OCI-LY7 (cell line): Measurements from ENCODE around the gene PRSS3. TPM values are rescaled to one million over a fixed set of nuclear protein-coding genes. Genes with fewer than 3 reads are reported as not detected.
"Not testable (repeated sequence)": the region's sequence is repeated elsewhere in the genome, so short reads cannot be mapped to it uniquely, and the experiment has no call there.

ENCODE experiments used
- BruUV-seq: library from RNA; stranded (reverse); fragments of 400-500 nt; replicated peaks from 2 replicates; lab custom pipeline; 2021; lab: Mats Ljungman, UMichigan
- CTCF ChIA-PET: fragments of 300-600 bp; sonication (Branson Sonifier 250); formaldehyde crosslinking; loops from one replicate; lab custom pipeline; 2022; ENCODE audit warnings: antibody characterized with exemption; ENCODE audit not compliant: unreplicated experiment; lab: Charles Lee
- POLR2A ChIA-PET: fragments of 300-600 bp; sonication (Branson Sonifier 250); formaldehyde crosslinking; loops from one replicate; lab custom pipeline; 2022; ENCODE audit warnings: antibody characterized with exemption; lab: Charles Lee
- DNase-seq: peaks from one replicate; pipeline ENCODE4 v3.0.0-alpha.2; 2015; ENCODE audit warnings: low spot score
- H2AFZ ChIP-seq: fragments of 200-600 bp; sonication (generic), shearing (Covaris generic); 2 replicates; pipeline ENCODE4 v1.6.1; 2014; ENCODE audit warnings: mild to moderate bottlenecking, antibody characterized with exemption, low read length, moderate library complexity
- H3K27ac ChIP-seq: fragments of 200-600 bp; sonication (generic); 2 replicates; pipeline ENCODE4 v1.5.1; 2014; ENCODE audit warnings: mixed run types, low read depth, mild to moderate bottlenecking, moderate library complexity, low read length, inconsistent platforms; ENCODE audit not compliant: poor library complexity, severe bottlenecking
- H3K36me3 ChIP-seq: fragments of 200-600 bp; sonication (generic); 2 replicates; pipeline ENCODE4 v1.6.1; 2014; ENCODE audit warnings: mild to moderate bottlenecking, antibody characterized with exemption, low read length, moderate library complexity, mixed read lengths; ENCODE audit not compliant: insufficient read depth
- H3K4me1 ChIP-seq: fragments of 200-600 bp; sonication (generic); 2 replicates; pipeline ENCODE4 v1.5.1; 2014; ENCODE audit warnings: mild to moderate bottlenecking, low read length; ENCODE audit not compliant: insufficient read depth, poor library complexity, severe bottlenecking
- H3K4me2 ChIP-seq: fragments of 200-600 bp; sonication (generic); 2 replicates; pipeline ENCODE4 v1.6.1; 2014; ENCODE audit warnings: mild to moderate bottlenecking, low read length
- H3K4me3 ChIP-seq: fragments of 200-600 bp; sonication (generic); 2 replicates; pipeline ENCODE4 v1.5.1; 2014; ENCODE audit warnings: mild to moderate bottlenecking, low read depth, low read length; ENCODE audit not compliant: poor library complexity, severe bottlenecking
- H3K79me2 ChIP-seq: fragments of 200-600 bp; sonication (generic); 2 replicates; pipeline ENCODE4 v1.6.1; 2016; ENCODE audit warnings: low read depth, mild to moderate bottlenecking, low read length, moderate library complexity, mixed read lengths; ENCODE audit not compliant: insufficient read depth
- H3K9me2 ChIP-seq: fragments of 200-600 bp; sonication (generic); 2 replicates; pipeline ENCODE4 v1.6.1; 2016; ENCODE audit warnings: mild to moderate bottlenecking, low read length, mixed read lengths; ENCODE audit not compliant: insufficient read depth
- H3K9me3 ChIP-seq: fragments of 200-600 bp; sonication (generic); 2 replicates; pipeline ENCODE4 v1.6.1; 2014; ENCODE audit warnings: mild to moderate bottlenecking, mixed run types, low read length, mixed read lengths
- H4K20me1 ChIP-seq: fragments of 200-600 bp; sonication (generic); 2 replicates; pipeline ENCODE4 v1.6.1; 2014; ENCODE audit warnings: mild to moderate bottlenecking, antibody characterized with exemption, low read length, moderate library complexity, mixed read lengths; ENCODE audit not compliant: insufficient read depth
- CTCF ChIP-seq: fragments of 200-600 bp; sonication (generic); conservative IDR thresholded peaks from 2 replicates; pipeline ENCODE4 v1.5.1; 2014; ENCODE audit warnings: mild to moderate bottlenecking, antibody characterized with exemption, low read length, moderate library complexity, mixed read lengths
- EZH2phosphoT487 ChIP-seq: fragments of 200-600 bp; sonication (generic); IDR thresholded peaks from 2 replicates; pipeline ENCODE4 v1.6.1; 2018; ENCODE audit warnings: low read depth, borderline replicate concordance, mild to moderate bottlenecking, mixed run types, antibody characterized with exemption, low read length, moderate library complexity, mixed read lengths
- intact Hi-C: fragments of 100-400 bp; cut with micrococcal nuclease; formaldehyde crosslinking; loops from one replicate; pipeline ENCODE4 v1.10.0; 2022; ENCODE audit not compliant: unreplicated experiment
- total RNA-seq, 2 experiments: library from RNA; depleted of rRNA in 1 of 2; stranded (reverse); fragments of >200 nt in 1 of 2; shearing (Covaris generic) in 1 of 2; gene quantifications; 2 replicates each; pipeline ENCODE4 v1.2.3, GENCODE V29; 2014 to 2022

PRSS3 gene
- total RNA-seq, 2 experiments from 2014 or later = not detected

GRCh38 chr9:33765411-33765810 is 29.9 kb upstream of the PRSS3 start:
- Histone ChIP-seq H2AFZ (no peak overlapping the region), H3K36me3 (no peaks in the 10 kb centered on the region), H3K27ac (no peak overlapping the region), H3K79me2 (no peaks in the 10 kb centered on the region), H3K9me2 (no peaks in the 10 kb centered on the region), H3K4me1 (no peaks in the 10 kb centered on the region), H3K4me2 (no peak overlapping the region), H4K20me1 (no peaks in the 10 kb centered on the region), H3K9me3 (no peaks in the 10 kb centered on the region), H3K4me3 (no peak overlapping the region)
- DNase-seq = no peak
- intact Hi-C loops = no loop called here
- POLR2A ChIA-PET = no interaction called here
- TF ChIP-seq CTCF (no peak), EZH2phosphoT487 (no peak)
- BruUV-seq = no TSS peak
- CTCF ChIA-PET = no interaction called here

- H2AFZ ChIP-seq, CTCF ChIA-PET, intact Hi-C loops: not testable (repeated sequence)
These were observed 25.0 kb upstream of the PRSS3 start for GRCh38 chr9:33770156-33770880.

GRCh38 chr9:33773135-33773534 is 22.2 kb upstream of the PRSS3 start:
- H3K9me3 ChIP-seq, BruUV-seq, POLR2A ChIA-PET, H3K4me2 ChIP-seq, H3K9me2 ChIP-seq, H3K4me3 ChIP-seq, intact Hi-C loops, H4K20me1 ChIP-seq, H2AFZ ChIP-seq, H3K36me3 ChIP-seq, H3K79me2 ChIP-seq, DNase-seq, H3K4me1 ChIP-seq, H3K27ac ChIP-seq: not testable (repeated sequence)
- CTCF ChIA-PET = interaction anchor here (0.6 kb wide), 1 partner anchor 14 kb away, joined by 3 read pairs; no protein-coding TSS in a partner anchor

More at GRCh38 chr9:33770156-33770880, 25.0 kb upstream of the PRSS3 start:
- H3K4me3 ChIP-seq, H3K9me3 ChIP-seq, H3K4me2 ChIP-seq, POLR2A ChIA-PET, H3K27ac ChIP-seq, H3K79me2 ChIP-seq, H3K4me1 ChIP-seq, H3K36me3 ChIP-seq, H3K9me2 ChIP-seq, DNase-seq, H4K20me1 ChIP-seq, BruUV-seq: not testable (repeated sequence)

GRCh38 chr9:33774074-33774659 is 21.2 kb upstream of the PRSS3 start:
- H2AFZ ChIP-seq, H3K36me3 ChIP-seq, intact Hi-C loops, BruUV-seq, DNase-seq, H3K79me2 ChIP-seq, H3K4me2 ChIP-seq, H4K20me1 ChIP-seq, CTCF ChIA-PET, H3K4me3 ChIP-seq, H3K9me3 ChIP-seq, H3K27ac ChIP-seq, H3K4me1 ChIP-seq, H3K9me2 ChIP-seq: not testable (repeated sequence)
- POLR2A ChIA-PET = interaction anchor here (0.6 kb wide), 1 partner anchor 559 kb away, joined by 4 read pairs; no protein-coding TSS in a partner anchor
